ENCODE data around the gene KLHL14.

GRCh38 chr18:32777049-32777448 lies 4.2 kb upstream of the KLHL14 start:
- TF ChIP-seq POLR2AphosphoS5 (IDR thresholded peaks at IDR 0.05) (no peak), CTCF (IDR thresholded peaks at IDR 0.05) (no peak)
